H1 (cell line): Measurements from ENCODE around the gene IGF2BP3. TPM values are rescaled to one million over a fixed set of nuclear protein-coding genes. Genes with fewer than 3 reads are reported as not detected.

Experiments used
- EZH2 ChIP-seq: fragments of 200-600 bp; sonication (generic); IDR thresholded peaks from 2 replicates; pipeline ENCODE4 v1.7.1; 2012; ENCODE audit warnings: low read depth, mild to moderate bottlenecking, moderate library complexity, low read length, inconsistent platforms; ENCODE audit not compliant: severe bottlenecking
- JUND ChIP-seq: IDR thresholded peaks from 2 replicates; pipeline ENCODE4 v1.6.1; 2011; ENCODE audit warnings: mild to moderate bottlenecking, improper control_type of control experiment, low read length
- NANOG ChIP-seq: IDR thresholded peaks from 2 replicates; pipeline ENCODE4 v1.6.1; 2011; ENCODE audit warnings: low read length, low read depth, mild to moderate bottlenecking, inconsistent platforms; ENCODE audit not compliant: insufficient read depth, poor library complexity, severe bottlenecking
- PHF8 ChIP-seq: fragments of 200-600 bp; sonication (generic); conservative IDR thresholded peaks from 2 replicates; pipeline ENCODE4 v1.7.1; 2012; ENCODE audit warnings: low read depth, mild to moderate bottlenecking, inconsistent platforms, low read length, moderate library complexity
- POLR2A ChIP-seq, 2 experiments: IDR thresholded peaks; 1 replicate in 1 of 2; 2 replicates in 1 of 2; pipeline ENCODE4 v1.6.1; 2011; ENCODE audit warnings: low read depth in 2 of 2, low read length in 2 of 2, mild to moderate bottlenecking in 2 of 2; ENCODE audit errors: control extremely low read depth in 1 of 2
- SIN3A ChIP-seq, 2 experiments: IDR thresholded peaks in 1 of 2; conservative IDR thresholded peaks in 1 of 2; 2 replicates each; pipeline ENCODE4 v1.6.1; 2011 to 2012; ENCODE audit warnings: low read length in 2 of 2, improper control_type of control experiment in 1 of 2, low read depth in 1 of 2, mild to moderate bottlenecking in 1 of 2
- TBP ChIP-seq: IDR thresholded peaks from 2 replicates; pipeline ENCODE4 v1.6.1; 2011; ENCODE audit warnings: low read depth, low read length, improper control_type of control experiment
- polyA plus RNA-seq, 7 experiments: library from polyadenylated mRNA; depleted of rRNA in 3 of 7; stranded (reverse) in 5 of 7; unstranded in 2 of 7; fragments of >200 nt in 5 of 7; fragments of 200-250 nt in 2 of 7; gene quantifications; 1 replicate in 5 of 7; 2 replicates in 1 of 7; 4 replicates in 1 of 7; pipeline versions ENCODE4 v1.2.1 to v1.2.3, GENCODE V29; 2011 to 2013; ENCODE audit warnings: missing spikeins in 2 of 7, mixed read lengths in 2 of 7
- total RNA-seq: library from RNA; stranded (reverse); fragmentation: NEBNext Ultra II Directional; extraction: Animal tissue kit (Norgen Biotek cat#: 25700); gene quantifications from 2 replicates; pipeline ENCODE4 v1.2.1, GENCODE V29; 2021

IGF2BP3 gene
- total and polyA plus RNA-seq, 2 of the 8 experiments (the other 6 are each of a cell fraction or from before 2014, with no cell fraction given): 66.3 to 193 TPM

DNA sequence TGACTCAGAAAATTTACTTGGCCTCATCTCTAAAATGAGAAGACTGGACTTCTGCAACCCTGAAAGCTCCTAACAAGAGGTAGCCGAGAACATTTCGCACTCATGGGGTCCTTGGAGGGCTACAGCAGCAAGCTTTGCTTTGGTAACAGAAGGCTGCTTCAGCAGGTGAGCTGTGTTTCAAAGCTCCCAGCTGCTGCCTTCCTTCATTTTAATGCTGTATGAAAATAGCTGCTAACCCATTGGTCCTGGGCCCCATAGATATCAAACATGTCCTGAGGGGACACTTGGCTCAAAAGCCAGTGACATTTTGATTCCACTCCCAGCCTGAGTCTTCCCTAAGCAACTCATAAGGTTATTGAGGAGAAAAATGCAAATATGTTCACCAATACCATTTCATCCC lies 185.4 kb downstream of the IGF2BP3 start (continued):
- TF ChIP-seq NANOG (no peak), JUND (no peak), PHF8 (no peak), POLR2A (IDR thresholded peaks at IDR 0.05; ENCODE audit: control extremely low read depth in 1 of 2, low read depth in 2 of 2, low read length in 2 of 2) (no peak), SIN3A (conservative IDR thresholded peaks at IDR 0.05 in 1 of 2, IDR thresholded peaks at IDR 0.05 in 1 of 2; ENCODE audit: low read depth in 1 of 2, low read length in 2 of 2) (no peak), EZH2 (no peak), TBP (no peak)
- TF ChIP-seq, all 59 proteins: peak for 0
